Body of pancreas (tissue), 4 donors: Measurements from ENCODE around the gene TFB2M. TPM values are rescaled to one million over a fixed set of nuclear protein-coding genes. Genes with fewer than 3 reads are reported as not detected.

Source experiments
- ATAC-seq: fragments of 150-250 bp; one replicate; pipeline ENCODE4 v1.9.1; 2016
- DNase-seq, 4 donors: peaks; one replicate each; pipeline ENCODE4 v3.0.0-alpha.2; 2019
- H3K27ac ChIP-seq, 4 donors: fragments of 200-600 bp; sonication (generic); 1 replicate in 3 of 4; 2 replicates in 1 of 4; pipeline versions ENCODE4 v1.5.1 to v1.6.1; 2016 to 2019; ENCODE audit warnings: mild to moderate bottlenecking in 1 of 4, mixed read lengths in 1 of 4, moderate library complexity in 1 of 4
- H3K27me3 ChIP-seq, 2 donors: fragments of 200-600 bp; sonication (generic); one replicate each; pipeline ENCODE4 v1.6.0; 2016; ENCODE audit warnings: mild to moderate bottlenecking in 1 of 2
- H3K36me3 ChIP-seq, 2 donors: fragments of 200-600 bp; sonication (generic); replicated peaks in 1 of 2; 2 replicates each; pipeline ENCODE4 v1.5.1; 2016; ENCODE audit warnings: low read depth in 2 of 2; ENCODE audit not compliant: insufficient read depth in 1 of 2
- H3K4me1 ChIP-seq: fragments of 200-600 bp; sonication (generic); one replicate; pipeline ENCODE4 v1.6.0; 2016
- H3K4me3 ChIP-seq, 2 donors: fragments of 200-600 bp; sonication (generic); 1 replicate in 1 of 2; 2 replicates in 1 of 2; pipeline ENCODE4 v1.5.1; 2016 to 2019
- H3K9me3 ChIP-seq, 3 donors: fragments of 200-600 bp; sonication (generic); 1 replicate in 2 of 3; 2 replicates in 1 of 3; pipeline ENCODE4 v1.5.1; 2016
- CTCF ChIP-seq, 7 experiments: fragments of 450-650 bp in 4 of 7; fragments of 200-600 bp in 3 of 7; sonication (generic) in 3 of 7; IDR thresholded peaks; one replicate each; pipeline ENCODE4 v1.5.1; 2016 to 2019; ENCODE audit warnings: antibody characterized with exemption in 7 of 7
- POLR2A ChIP-seq, 3 donors: fragments of 450-650 bp; IDR thresholded peaks; one replicate each; pipeline ENCODE4 v1.6.1; 2016; ENCODE audit warnings: antibody characterized with exemption in 3 of 3, mild to moderate bottlenecking in 2 of 3
- WGBS, 2 donors: methylation state at CpG; one replicate each; pipeline ENCODE4 v1.1.5; 2017; 5-methylcytosine and 5-hydroxymethylcytosine counted together
- intact Hi-C: fragments of 100-400 bp; cut with DNase I; formaldehyde crosslinking; loops from one replicate; pipeline ENCODE4 v1.15.1; 2023
- total RNA-seq, 2 donors: library from RNA; depleted of rRNA; stranded (reverse); fragments of >200 nt; gene quantifications; one replicate each; pipeline ENCODE4 v1.1.0, GENCODE V29; 2016

Gene TFB2M
- total RNA-seq, 2 donors from 2014 or later = 2.3 to 8.3 TPM

GRCh38 chr1:246597971-246598370, 31.9 kb upstream of the TFB2M start:
- intact Hi-C loops = no loop called here
- H3K4me1 ChIP-seq = peaks cover 25% of the 10 kb centered on the region
- WGBS, 2 donors = 95% methylated on average over 7 of the region's 7 CpGs
- H3K4me3 ChIP-seq = no peak overlapping the region
- no peaks in the 10 kb centered on the region for H3K9me3 ChIP-seq
- H3K27ac ChIP-seq = no peak overlapping the region
- DNase-seq (no peak), ATAC-seq (no peak)
- no peaks in the 10 kb centered on the region for H3K36me3 ChIP-seq
- TF ChIP-seq CTCF (IDR thresholded peaks at IDR 0.05) = no peak
- no peak for TF ChIP-seq POLR2A (IDR thresholded peaks at IDR 0.05)
- no peaks in the 10 kb centered on the region for H3K27me3 ChIP-seq

- H3K27me3 ChIP-seq = no peaks in the 10 kb centered on the region
- DNase-seq (peak; percentile 59 to 80 (median 72)), ATAC-seq (peak; percentile 94)
- H3K9me3 ChIP-seq = no peaks in the 10 kb centered on the region
- peak overlapping the region in 2 of 4 donors; percentile 30 to 65 for H3K27ac ChIP-seq
- H3K4me3 ChIP-seq = no peak overlapping the region
- TF ChIP-seq CTCF (IDR thresholded peaks at IDR 0.05) (no peak), POLR2A (IDR thresholded peaks at IDR 0.05) (no peak)
- H3K4me1 ChIP-seq = peaks cover 22% of the 10 kb centered on the region
- intact Hi-C loops = no loop called here
- H3K36me3 ChIP-seq = no peaks in the 10 kb centered on the region
- 79 to 82% methylated on average over 5 of the region's 5 CpGs for WGBS, 2 donors
Measured at GRCh38 chr1:246597340-246597739, 31.3 kb upstream of the TFB2M start.

DNA sequence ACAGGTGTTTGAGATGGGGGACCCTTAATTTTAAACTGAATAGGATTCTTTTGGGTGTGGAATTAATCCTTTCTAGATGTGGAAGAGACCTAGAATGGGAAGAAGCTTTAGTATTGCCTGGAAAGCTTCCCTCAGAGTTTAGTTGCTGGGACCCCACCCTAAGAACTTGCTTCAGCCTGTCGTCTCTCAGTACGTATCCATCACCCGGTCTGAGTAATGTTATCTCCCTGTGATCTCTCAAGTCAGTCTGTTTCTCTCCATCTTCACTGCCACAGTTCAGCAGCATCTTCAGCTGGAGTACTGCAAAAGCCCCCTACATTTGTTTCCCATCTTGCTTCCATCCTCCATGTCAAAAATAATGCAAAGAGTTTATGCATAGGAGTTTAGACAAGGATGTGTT, 29.1 kb upstream of the TFB2M start:
- Histone ChIP-seq H3K9me3 (no peaks in the 10 kb centered on the region), H3K36me3 (no peaks in the 10 kb centered on the region), H3K4me3 (no peak overlapping the region), H3K4me1 (peaks cover 17% of the 10 kb centered on the region), H3K27ac (no peak overlapping the region), H3K27me3 (no peaks in the 10 kb centered on the region)
- 91 to 92% methylated on average over 3 of the region's 3 CpGs for WGBS, 2 donors
- ATAC-seq = no peak
- intact Hi-C loops = no loop called here
- DNase-seq = no peak
- no peak for TF ChIP-seq CTCF (IDR thresholded peaks at IDR 0.05)

- ATAC-seq (no peak), DNase-seq (no peak)
- intact Hi-C loops = no loop called here
- Histone ChIP-seq H3K27me3 (no peaks in the 10 kb centered on the region), H3K9me3 (no peaks in the 10 kb centered on the region), H3K4me1 (peaks cover 8% of the 10 kb centered on the region), H3K27ac (peak overlapping the region in 1 of 4 donors; percentile 28), H3K36me3 (no peaks in the 10 kb centered on the region), H3K4me3 (no peak overlapping the region)
- TF ChIP-seq CTCF (IDR thresholded peaks at IDR 0.05) (no peak), POLR2A (IDR thresholded peaks at IDR 0.05) (no peak)
Measured at GRCh38 chr1:246592695-246593094, 26.6 kb upstream of the TFB2M start.

DNA sequence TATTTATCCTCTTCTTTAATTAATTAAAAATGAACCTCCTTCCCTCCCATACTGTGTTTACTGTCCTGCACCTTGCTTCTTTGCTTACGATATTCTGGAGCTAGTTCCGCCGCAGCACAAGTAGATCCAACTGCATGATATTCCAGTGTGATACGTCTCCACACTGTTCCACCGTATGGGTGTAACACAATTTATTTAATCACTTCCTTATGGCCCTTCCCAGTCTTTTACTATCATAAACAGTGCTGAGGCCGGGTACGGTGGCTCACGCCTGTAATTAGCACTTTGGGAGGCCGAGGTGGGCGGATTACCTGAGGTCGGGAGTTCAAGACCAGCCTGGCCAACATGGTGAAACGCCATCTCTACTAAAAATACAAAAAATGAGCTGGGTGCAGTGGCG, 25.9 kb upstream of the TFB2M start:
- Histone ChIP-seq H3K27me3 (no peaks in the 10 kb centered on the region), H3K9me3 (no peaks in the 10 kb centered on the region), H3K4me1 (peaks cover under 1% of the 10 kb centered on the region), H3K36me3 (no peaks in the 10 kb centered on the region), H3K4me3 (no peak overlapping the region), H3K27ac (no peak overlapping the region)
- ATAC-seq (no peak), DNase-seq (no peak)
- 92% methylated on average over 13 of the region's 13 CpGs for WGBS, 2 donors
- intact Hi-C loops = no loop called here
- no peak for TF ChIP-seq CTCF (IDR thresholded peaks at IDR 0.05)
- no peak for TF ChIP-seq POLR2A (IDR thresholded peaks at IDR 0.05)
